Stimulated activated CD8-positive, alpha-beta memory T cell treated with anti-CD3 and anti-CD28 coated beads, Interleukin-7, amount 100 ng/mL, for 48 hours (primary cell): ENCODE data around the gene CYTH1.
"Not testable (repeated sequence)": the region's sequence is repeated elsewhere in the genome, so short reads cannot be mapped to it uniquely, and the experiment has no call there.

ENCODE experiments used
- DNase-seq, 2 donors: peaks; one replicate each; pipeline ENCODE4 v3.0.0-alpha.2; 2020; ENCODE audit warnings: low read depth in 1 of 2; ENCODE audit errors: extremely low read depth in 1 of 2

CYTH1 gene

GRCh38 chr17:78789663-78790181, 7.6 kb upstream of the CYTH1 start:
- no peak for DNase-seq

DNA sequence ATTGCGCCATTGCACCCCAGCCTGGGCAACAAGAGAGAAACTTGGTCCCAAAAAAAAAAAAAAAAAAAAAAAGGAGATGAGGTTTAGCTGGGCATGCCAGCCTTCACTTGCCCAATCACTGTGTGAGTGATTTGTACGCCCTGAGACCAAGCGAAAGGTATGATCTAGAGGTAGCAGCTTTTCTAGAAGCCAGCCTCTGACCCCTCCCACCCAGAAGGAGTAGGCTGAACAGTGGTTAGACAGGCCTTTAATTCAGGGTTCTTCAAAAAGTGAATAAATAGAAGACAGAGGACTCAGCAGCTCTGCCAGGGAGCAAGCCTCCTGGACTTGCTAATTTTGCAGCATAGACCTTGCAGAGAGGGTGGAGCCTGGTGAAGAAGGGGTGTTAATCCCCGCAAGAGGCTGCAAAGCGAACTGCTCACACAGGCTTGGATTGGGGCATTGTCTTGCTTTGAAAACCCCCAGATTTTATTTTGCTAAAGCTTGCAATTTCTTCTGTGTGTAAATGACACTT, 7.1 kb upstream of the CYTH1 start:
- no peak for DNase-seq

DNA sequence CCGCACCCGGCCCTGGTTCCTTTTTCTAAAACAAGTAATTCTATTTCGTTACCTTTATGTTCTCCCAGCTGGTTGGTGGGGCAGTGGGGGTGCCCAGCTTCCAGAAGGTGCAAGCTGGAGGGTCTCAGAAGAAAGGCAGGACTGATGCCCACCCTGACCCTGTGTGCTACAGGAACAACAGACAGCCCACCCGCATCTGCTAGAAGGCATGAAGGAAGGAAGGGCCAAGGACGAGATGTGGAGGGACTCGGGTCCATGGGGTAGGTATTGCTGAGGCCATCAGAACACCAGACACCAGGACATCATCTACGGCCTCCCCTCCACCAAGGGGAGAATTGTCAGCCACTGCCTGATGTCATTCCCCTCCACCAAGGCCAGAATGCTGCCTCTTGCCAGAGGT, 6.4 kb upstream of the CYTH1 start:
- DNase-seq, result no peak

GRCh38 chr17:78787444-78787843, 5.4 kb upstream of the CYTH1 start:
- no peak for DNase-seq

DNA sequence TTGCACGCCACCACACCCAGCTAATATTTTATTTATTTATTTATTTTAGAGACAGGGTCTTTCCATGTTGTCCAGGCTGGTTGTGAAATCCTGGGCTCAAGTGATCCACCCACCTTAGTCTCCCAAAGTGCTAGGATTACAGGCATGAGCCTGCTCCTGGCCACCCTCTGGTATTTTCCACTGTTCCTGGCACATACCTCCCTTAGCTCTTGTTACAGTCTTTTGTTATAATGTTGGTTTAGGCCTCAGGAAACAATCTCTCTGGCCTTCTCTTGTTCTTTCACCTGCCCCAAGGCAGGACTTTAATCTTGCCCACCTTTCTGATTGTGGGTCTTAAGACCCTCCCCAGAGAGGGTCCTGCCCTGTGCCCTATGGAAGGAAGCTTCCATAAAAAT, 3.6 kb upstream of the CYTH1 start:
- no peak for DNase-seq

DNA sequence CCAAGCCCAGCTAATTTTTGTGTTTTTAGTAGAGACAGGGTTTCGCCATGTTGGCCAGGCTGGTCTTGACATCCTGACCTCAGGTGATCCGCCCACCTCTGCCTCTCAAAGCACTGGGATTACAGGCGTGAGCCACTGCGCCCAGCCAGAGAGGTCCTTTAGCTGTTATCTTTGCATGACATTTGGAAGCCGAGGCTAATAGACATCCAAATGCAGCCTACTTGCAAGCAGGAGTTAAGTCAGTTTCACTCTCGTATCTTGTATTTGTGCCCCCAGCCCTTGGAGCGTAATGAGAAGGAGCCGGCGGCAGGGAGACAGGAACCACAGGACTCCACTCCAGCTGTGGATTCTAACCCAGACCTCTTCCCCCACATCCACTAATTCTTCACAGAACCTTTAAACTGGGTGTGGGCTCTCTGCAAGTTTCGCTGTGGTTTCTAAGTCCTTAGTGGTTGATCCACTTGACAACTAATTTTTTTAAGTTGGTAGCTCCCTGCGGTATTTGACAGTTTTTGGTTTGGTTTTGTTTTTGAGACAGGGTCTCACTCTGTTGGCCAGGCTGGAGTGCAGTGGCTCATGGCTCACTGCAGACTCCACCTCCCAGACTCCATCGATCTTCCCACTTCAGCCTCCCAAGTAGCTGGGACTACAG, 3.1 kb upstream of the CYTH1 start:
- no peak for DNase-seq

GRCh38 chr17:78784352-78784751, 2.3 kb upstream of the CYTH1 start:
- no peak for DNase-seq

DNA sequence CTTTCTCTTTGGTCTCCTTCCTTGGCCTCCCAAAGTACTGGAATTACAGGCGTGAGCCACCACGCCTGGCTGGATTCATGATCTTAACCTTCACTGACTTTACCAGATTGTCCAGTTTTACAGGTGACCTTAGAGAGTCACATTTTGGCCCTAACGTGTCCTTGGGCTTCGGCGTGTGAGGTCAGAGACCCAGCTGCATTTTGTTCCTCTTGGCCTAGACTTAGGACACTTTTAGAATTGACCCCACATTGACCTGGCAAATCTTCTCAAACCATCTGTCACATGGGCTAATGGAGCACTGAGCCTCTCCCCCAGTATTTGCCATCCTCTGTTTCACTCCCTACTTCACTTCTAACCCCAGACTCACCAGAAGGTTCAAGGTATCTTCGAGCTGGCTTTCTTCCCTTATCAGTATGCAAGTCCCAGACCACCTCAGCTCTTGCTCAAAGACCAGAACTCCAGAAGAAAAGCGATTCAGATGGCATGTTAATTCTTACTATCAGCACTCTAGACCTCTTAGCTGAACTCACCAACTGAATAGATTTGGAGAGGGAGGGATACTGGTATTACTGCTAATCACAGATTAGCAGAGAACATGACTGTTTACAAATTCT, 1.7 kb upstream of the CYTH1 start:
- DNase-seq, result no peak

DNA sequence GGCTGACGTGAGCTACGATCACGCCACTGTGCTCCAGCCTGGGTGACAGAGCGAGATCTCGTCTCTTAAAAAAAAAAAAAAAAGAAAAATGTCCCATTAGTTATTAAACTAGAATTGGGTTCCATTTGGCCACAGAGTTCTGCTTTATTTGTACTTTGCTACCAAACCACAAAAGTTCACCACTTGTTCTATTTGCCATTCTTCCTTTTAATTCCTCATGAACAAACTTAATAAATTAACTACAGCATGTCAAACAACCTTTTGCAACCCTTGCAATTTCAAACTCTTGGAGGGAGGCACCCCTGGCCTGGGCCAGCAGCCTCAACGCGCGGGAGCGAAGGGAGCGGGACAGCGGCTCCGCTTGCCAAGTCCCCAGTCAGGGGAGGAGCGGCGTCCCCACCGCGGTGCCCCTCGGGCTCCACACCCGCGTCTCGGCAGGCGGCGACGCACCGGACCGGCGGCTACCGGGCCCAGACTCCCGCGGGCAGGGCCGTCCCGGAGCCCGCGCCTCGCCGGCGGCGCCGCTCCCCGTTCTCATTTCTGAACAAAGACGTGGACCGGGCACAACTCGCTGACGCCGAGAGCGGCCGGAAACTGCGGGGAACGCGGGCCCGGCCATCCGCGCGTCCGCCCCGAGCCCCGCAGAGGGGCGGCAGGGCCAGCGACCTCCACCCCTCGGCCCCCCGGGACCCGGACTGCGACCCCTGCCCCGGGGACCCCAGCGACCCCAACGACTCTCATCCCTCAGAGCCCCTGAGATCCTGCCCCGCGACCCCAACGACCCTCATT, 775 bp downstream of the CYTH1 start:
- DNase-seq, result no peak

- DNase-seq, result no peak
These were observed 1.7 kb downstream of the CYTH1 start for GRCh38 chr17:78780335-78780734.

- no peak for DNase-seq
These were observed 2.2 kb downstream of the CYTH1 start for GRCh38 chr17:78779850-78780249.

DNA sequence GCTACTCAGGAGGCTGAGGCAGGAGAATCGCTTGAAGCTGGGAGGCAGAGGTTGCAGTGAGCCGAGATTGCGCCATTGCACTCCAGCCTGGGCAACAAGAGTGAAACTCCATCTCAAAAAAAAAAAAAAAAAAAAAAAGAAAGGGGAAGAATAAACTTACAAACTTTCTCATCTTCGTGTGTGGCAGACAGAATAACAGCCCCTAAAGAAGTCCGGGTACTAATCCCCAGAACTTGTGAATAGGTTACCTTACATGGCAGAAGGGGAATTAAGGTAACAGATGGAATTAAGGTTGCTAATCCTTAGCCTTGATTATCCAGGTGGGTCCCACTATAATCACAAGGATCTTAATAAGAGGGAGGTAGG, 2.8 kb downstream of the CYTH1 start:
- DNase-seq, result not testable (repeated sequence)

DNA sequence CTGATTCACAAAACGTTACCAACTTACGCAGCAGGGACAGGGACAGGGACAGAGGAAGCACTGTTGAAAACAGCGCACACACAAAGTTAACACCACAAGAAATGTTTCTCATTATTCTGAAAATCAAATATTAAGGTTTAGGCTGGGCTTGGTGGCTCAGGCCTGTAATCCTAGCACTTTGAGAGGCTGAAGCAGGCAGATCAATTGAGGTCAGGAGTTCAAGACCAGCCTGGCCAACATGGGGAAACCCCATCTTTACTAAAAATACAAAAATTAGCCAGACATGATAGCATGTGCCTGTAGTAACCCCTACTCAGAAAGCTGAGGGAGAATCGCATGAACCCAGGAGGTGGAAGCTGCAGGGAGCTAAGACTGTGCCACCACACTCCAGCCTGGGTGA, 4.2 kb downstream of the CYTH1 start:
- no peak for DNase-seq

GRCh38 chr17:78774956-78775571, 7.0 kb downstream of the CYTH1 start:
- peak; percentile 58 to 82 for DNase-seq

DNA sequence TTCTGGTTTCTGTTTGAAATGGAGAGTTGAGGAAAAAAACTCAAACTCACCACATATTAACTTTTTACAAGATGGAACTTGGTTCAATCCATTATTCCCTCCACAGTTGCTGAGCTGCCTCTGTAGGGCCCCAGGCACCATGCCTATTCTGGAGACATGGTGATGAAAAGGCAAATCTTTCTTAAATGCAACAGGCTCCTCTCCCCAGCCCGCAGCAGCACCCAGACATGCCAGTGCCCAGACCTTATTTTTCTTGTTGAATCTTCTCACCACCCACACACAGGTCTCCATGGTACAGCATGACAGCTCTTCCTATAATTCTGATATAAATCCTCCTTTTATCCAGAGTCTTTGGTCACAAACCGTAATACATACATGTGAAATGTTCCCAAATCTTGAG, 7.6 kb downstream of the CYTH1 start:
- DNase-seq, result no peak

DNA sequence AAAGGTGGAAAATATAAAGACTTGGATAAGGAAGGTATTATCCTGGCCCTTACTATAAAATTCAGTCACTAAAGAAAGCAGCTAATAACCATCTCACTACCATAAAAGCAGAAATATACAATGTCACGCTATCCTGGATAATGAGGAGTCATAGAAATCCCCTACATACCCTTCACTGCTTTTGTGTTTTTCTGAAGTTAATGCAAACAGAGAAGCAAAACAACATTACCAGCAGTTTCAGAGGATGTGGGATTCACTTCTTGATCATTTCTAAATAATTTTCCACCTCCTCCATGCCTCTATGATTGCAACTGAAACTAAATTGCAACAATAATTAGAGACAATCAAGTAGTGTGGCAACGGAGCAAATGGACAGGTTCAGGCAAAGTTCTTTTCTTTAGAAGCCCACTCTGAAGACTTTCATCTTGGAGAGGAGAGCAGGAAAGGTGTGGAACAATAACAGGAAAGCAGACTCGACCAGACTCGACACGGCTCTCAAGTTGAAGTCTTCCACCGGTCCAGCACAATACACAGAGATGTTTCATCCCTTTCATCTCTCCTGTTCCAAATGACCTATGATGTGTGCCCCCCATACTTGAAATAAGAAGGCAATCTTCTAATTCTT, 10.2 kb downstream of the CYTH1 start:
- no peak for DNase-seq

DNA sequence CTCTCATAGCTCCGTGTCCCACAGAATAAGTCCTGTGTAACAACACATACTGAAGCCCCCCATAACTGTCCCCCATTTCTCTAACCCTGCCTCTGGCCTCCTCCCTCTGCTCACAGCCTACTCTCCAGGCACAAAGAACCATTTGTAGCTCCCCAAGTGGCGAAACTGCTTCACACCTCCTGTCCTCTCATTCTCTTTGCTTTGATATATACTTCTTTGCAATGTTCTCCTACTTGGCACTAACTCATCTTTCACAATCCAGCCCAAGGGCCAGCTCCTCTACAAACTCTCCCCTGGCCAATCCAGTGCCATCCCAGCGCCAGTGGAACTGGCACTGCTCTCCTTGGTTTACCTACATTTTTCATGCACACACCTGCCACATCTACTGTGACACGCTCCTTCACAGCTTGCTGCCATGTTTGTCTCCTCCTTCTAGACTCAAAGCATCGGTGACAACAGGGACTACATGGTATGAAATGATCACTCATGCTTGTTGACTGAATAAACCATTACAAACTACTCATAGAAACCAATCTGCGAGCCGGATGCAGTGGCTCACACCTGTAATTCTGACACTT, 12.8 kb downstream of the CYTH1 start:
- DNase-seq, result no peak

DNA sequence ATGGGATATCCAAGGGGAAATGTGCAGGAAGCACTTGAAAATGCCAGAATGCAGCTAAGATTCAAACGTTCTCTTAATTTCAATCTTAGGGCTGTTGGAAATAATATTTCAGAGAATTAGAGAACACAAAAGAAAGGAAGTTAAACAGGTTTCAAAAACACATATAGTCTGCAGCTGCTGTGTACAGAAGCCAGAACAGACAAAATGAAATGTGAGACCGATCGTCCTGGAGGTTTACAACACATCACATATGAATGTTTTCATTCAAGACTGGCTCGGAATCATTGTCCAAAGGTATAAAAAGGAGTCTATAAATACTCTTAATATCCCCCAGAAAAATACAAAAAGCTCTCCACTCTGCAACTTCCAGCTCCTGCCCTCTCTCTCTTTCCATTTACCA, 14.3 kb downstream of the CYTH1 start:
- DNase-seq, result no peak

- DNase-seq, result no peak
These were observed 15.3 kb downstream of the CYTH1 start for GRCh38 chr17:78766743-78767294.

DNA sequence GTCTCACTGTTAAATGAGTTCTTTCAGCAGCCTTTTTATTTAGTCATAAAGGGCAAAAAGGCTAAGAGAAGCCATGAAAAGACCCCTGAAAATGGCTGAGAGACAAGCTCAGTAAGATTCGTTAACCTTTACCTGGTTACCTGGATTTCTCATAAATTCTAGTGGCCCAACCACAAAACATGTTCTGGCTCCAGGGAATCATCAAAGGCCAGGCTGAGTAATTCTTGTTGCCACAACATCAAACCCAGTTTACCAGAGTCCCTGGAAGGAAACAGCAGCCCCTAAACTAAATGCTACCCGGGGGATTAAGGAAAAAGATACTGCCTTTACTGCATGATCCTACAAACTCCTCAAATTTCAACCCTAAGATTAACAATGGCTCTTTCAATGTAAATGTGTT, 15.8 kb downstream of the CYTH1 start:
- no peak for DNase-seq
